Activated naive CD4-positive, alpha-beta T cell treated with anti-CD3 and anti-CD28 coated beads, Interleukin-2, amount 10 ng/mL, durations not matched to agents 5 hours and 36 hours (primary cell): ENCODE measurements around the gene KMT2E. TPM values are rescaled to one million over a fixed set of nuclear protein-coding genes. Genes with fewer than 3 reads are reported as not detected.

Source experiments
- total RNA-seq, 2 experiments: library from RNA; stranded (reverse); gene quantifications; one replicate each; pipeline ENCODE4 v1.2.3, GENCODE V29; 2021

KMT2E gene
- 100 to 1,000 TPM; 104 TPM for total RNA-seq

GRCh38 chr7:105013816-105014692 is at the start of gene KMT2E:
TSS of gene KMT2E (plus strand) at chr7:105014205. CDS start at chr7:105040953, 26,748 bp downstream.

